Lung (tissue), 12 donors: ENCODE results near the gene SDR42E2. TPM values are rescaled to one million over a fixed set of nuclear protein-coding genes. Genes with fewer than 3 reads are reported as not detected.

Source experiments
- ATAC-seq: fragments of 200-7000 bp; cut with Tn5 transposase; one replicate; pipeline ENCODE4 v1.9.1; 2020; ENCODE audit warnings: moderate number of reproducible peaks; ENCODE audit not compliant: insufficient read depth, low FRiP score
- DNase-seq, 3 donors: peaks; one replicate each; pipeline ENCODE4 v3.0.0-alpha.2; 2013 to 2017
- H3K27ac ChIP-seq, 2 donors: one replicate each; pipeline ENCODE4 v1.5.1; 2013; ENCODE audit warnings: mild to moderate bottlenecking in 2 of 2, moderate library complexity in 2 of 2, control low read depth in 1 of 2, inconsistent platforms in 1 of 2, low read depth in 1 of 2, low read length in 1 of 2
- H3K27me3 ChIP-seq, 3 donors: one replicate each; pipeline ENCODE4 v1.5.1; 2013; ENCODE audit warnings: low read length in 2 of 3; ENCODE audit not compliant: control insufficient read depth in 3 of 3, insufficient read depth in 3 of 3
- H3K36me3 ChIP-seq, 4 donors: one replicate each; pipeline ENCODE4 v1.5.1; 2013; ENCODE audit warnings: low read length in 4 of 4, mild to moderate bottlenecking in 1 of 4, moderate library complexity in 1 of 4; ENCODE audit not compliant: control insufficient read depth in 4 of 4, insufficient read depth in 4 of 4
- H3K4me1 ChIP-seq, 5 donors: one replicate each; pipeline ENCODE4 v1.5.1; 2013; ENCODE audit warnings: low read length in 5 of 5, mild to moderate bottlenecking in 2 of 5, moderate library complexity in 1 of 5; ENCODE audit not compliant: control insufficient read depth in 5 of 5, insufficient read depth in 5 of 5
- H3K4me3 ChIP-seq: one replicate; pipeline ENCODE4 v1.5.1; 2013; ENCODE audit warnings: mild to moderate bottlenecking, control low read depth, moderate library complexity
- H3K9ac ChIP-seq, 2 donors: one replicate each; pipeline ENCODE4 v1.5.1; 2013; ENCODE audit warnings: low read length in 2 of 2, control low read depth in 1 of 2; ENCODE audit not compliant: insufficient read depth in 1 of 2
- H3K9me3 ChIP-seq, 4 donors: one replicate each; pipeline ENCODE4 v1.5.1; 2013; ENCODE audit warnings: low read length in 3 of 4, mild to moderate bottlenecking in 1 of 4, moderate library complexity in 1 of 4; ENCODE audit not compliant: control insufficient read depth in 4 of 4, insufficient read depth in 3 of 4
- WGBS, 2 donors: extraction: QIAGEN DNeasy Blood & Tissue Kit; methylation state at CpG; one replicate each; pipeline ENCODE4 v1.1.7; 2013; 5-methylcytosine and 5-hydroxymethylcytosine counted together
- polyA plus RNA-seq, 2 donors: library from polyadenylated mRNA; stranded (reverse); fragments of 200-250 nt; gene quantifications; one replicate each; pipeline ENCODE4 v1.2.1, GENCODE V29; 2013
- total RNA-seq, 2 donors: library from RNA; depleted of rRNA in 1 of 2; stranded (reverse); fragments of >200 nt in 1 of 2; gene quantifications; one replicate each; pipeline ENCODE4 v1.2.1, GENCODE V29; 2014 to 2021
- TF ChIP-seq, protein P1 (sequence below): IDR thresholded peaks from 2 replicates; pipeline ENCODE4 v1.5.1; 2012; ENCODE audit warnings: mild to moderate bottlenecking; ENCODE audit errors: control extremely low read depth, extremely low read depth
- donor health status: control.
- donor health status: control.
- donor health status: Bipolar disorder and iron deficiency.
- donor health status: healthy.
- donor health status: DM: yes; HTN: yes; CAD: no.

SDR42E2 gene
- total and polyA plus RNA-seq, 4 donors, result 0.10 to 0.64 (median 0.11) TPM; not detected in 1

DNA sequence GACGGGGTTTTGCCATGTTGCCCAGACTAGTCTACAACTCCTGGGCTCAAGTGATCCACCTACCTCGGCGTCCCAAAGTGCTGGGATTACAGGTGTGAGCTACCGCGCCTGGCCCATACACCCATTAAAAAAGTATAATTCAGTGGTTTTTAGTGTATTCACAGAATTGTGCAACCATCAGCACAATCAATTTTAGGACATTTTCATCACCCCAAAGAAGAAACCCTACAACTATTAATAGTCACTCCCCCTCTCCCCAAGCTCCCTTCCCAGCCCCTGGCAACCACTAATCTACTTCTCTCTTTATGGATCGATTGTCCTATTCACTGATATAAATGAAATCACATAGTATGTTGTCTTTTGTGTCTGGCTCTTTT lies 39.9 kb downstream of the SDR42E2 start:
- Histone ChIP-seq H3K27ac (no peak overlapping the region), H3K4me3 (no peak overlapping the region), H3K36me3 (no peaks in the 10 kb centered on the region), H3K27me3 (no peaks in the 10 kb centered on the region), H3K4me1 (peaks cover 0 to 2% (median 0%) of the 10 kb centered on the region in 5 donors), H3K9ac (no peak overlapping the region), H3K9me3 (no peaks in the 10 kb centered on the region)
- ATAC-seq (no peak), DNase-seq (no peak)
- TF ChIP-seq, protein P1, sequence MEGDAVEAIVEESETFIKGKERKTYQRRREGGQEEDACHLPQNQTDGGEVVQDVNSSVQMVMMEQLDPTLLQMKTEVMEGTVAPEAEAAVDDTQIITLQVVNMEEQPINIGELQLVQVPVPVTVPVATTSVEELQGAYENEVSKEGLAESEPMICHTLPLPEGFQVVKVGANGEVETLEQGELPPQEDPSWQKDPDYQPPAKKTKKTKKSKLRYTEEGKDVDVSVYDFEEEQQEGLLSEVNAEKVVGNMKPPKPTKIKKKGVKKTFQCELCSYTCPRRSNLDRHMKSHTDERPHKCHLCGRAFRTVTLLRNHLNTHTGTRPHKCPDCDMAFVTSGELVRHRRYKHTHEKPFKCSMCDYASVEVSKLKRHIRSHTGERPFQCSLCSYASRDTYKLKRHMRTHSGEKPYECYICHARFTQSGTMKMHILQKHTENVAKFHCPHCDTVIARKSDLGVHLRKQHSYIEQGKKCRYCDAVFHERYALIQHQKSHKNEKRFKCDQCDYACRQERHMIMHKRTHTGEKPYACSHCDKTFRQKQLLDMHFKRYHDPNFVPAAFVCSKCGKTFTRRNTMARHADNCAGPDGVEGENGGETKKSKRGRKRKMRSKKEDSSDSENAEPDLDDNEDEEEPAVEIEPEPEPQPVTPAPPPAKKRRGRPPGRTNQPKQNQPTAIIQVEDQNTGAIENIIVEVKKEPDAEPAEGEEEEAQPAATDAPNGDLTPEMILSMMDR, result no peak
- WGBS, 2 donors, result 93 to 96% methylated on average over 6 of the region's 6 CpGs

DNA sequence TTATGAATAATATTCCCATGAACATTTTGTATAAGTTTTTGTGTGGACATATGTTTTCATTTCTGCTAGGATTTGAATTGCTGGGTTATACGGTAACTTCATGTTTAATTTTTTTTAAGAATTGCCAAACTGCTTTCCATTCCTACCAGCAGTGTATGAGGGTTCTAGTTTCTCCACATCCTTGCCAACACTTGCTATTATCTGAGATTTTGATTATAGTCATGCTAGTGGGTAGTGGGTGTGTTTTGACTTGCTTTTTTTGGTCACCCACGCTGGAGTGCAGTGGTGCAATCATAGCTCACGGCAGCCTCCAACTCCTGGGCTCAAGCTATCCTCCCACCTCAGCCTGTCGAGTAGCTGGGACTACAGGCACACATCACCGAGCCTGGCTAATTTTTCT lies 40.8 kb downstream of the SDR42E2 start:
- WGBS, 2 donors, result 85 to 88% methylated on average over 5 of the region's 5 CpGs
- Histone ChIP-seq H3K27ac (no peak overlapping the region), H3K9me3 (no peaks in the 10 kb centered on the region), H3K4me3 (no peak overlapping the region), H3K36me3 (no peaks in the 10 kb centered on the region), H3K4me1 (peaks cover 0 to 11% (median 3%) of the 10 kb centered on the region in 5 donors), H3K9ac (no peak overlapping the region), H3K27me3 (no peaks in the 10 kb centered on the region)
- ATAC-seq, result no peak
- DNase-seq, result no peak
- TF ChIP-seq, protein P1, result no peak

DNA sequence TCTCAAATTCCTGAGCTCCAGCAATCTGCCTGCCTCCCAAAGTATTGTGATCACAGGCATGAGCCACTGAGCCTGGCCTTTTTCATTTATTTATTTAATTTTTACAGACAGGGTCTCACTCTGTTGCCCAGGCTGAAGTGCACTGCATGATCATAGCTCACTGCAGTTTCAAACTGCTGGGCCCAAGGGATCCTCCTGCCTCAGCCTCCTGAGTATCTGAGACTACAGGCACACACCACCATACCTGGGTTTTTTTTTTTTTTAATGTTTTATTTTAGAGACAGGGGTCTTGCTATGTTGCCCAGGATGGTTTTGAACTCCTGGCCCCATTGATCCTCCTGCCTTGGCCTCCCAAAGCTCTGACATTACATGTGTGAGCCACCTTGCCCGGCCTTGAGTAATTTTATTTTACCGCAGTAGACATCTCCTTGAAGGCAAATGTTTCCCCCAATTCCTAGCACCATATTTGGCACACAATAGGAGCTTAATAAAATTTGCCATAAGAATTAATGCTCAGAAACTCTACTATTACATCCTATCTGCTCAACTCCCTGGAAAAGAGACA lies 41.9 kb downstream of the SDR42E2 start:
- no peak overlapping the region for H3K4me3 ChIP-seq
- H3K27ac ChIP-seq, result no peak overlapping the region
- DNase-seq (no peak), ATAC-seq (no peak)
- no peaks in the 10 kb centered on the region for H3K36me3 ChIP-seq
- no peaks in the 10 kb centered on the region for H3K9me3 ChIP-seq
- no peaks in the 10 kb centered on the region for H3K27me3 ChIP-seq
- TF ChIP-seq, protein P1, result no peak
- H3K9ac ChIP-seq, result no peak overlapping the region
- WGBS, 2 donors, result 99 to 100% methylated on average over 2 of the region's 2 CpGs
- H3K4me1 ChIP-seq, result peaks cover 0 to 12% (median 3%) of the 10 kb centered on the region in 5 donors

DNA sequence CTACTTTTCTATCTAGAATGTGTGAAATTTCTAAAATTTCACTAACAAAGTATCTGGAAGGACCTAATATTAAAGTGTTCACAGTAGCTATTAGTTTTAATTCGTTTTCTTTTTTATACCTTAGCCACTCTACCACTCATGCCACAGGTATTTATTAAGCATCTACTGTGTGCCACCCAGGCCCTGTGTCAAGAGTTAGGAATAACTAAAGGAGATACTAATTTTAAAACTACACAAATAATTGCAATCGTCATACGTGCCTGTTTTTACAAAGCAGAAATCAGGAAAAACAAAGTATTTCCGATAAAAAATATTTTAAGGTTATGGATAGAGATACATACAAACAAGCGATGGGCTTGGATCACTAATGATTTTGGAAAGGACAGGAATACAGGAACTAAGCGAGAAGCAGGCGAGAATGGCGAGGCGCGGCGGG lies 43.3 kb downstream of the SDR42E2 start:
- peaks cover 0 to 4% (median 0%) of the 10 kb centered on the region in 4 donors for H3K36me3 ChIP-seq
- ATAC-seq (no peak), DNase-seq (no peak)
- TF ChIP-seq, protein P1, result no peak
- H3K4me1 ChIP-seq, result peaks cover 0 to 12% (median 7%) of the 10 kb centered on the region in 5 donors
- no peaks in the 10 kb centered on the region for H3K9me3 ChIP-seq
- 5 to 8% methylated on average over 11 of the region's 11 CpGs for WGBS, 2 donors
- peak overlapping the region; percentile 73 to 96 for H3K27ac ChIP-seq
- H3K4me3 ChIP-seq, result peak overlapping the region; percentile 28
- H3K27me3 ChIP-seq, result no peaks in the 10 kb centered on the region
- H3K9ac ChIP-seq, result peak overlapping the region in 1 of 2 donors; percentile 63
